Uterus (tissue), 4 donors: ENCODE results near the gene SERAC1. TPM values are rescaled to one million over a fixed set of nuclear protein-coding genes. Genes with fewer than 3 reads are reported as not detected.

ENCODE experiments used
- DNase-seq, 2 donors: peaks; one replicate each; pipeline ENCODE4 v3.0.0-alpha.2; 2019 to 2020
- H3K27ac ChIP-seq, 2 donors: fragments of 200-600 bp; sonication (generic); 1 replicate in 1 of 2; 2 replicates in 1 of 2; pipeline ENCODE4 v1.5.1; 2016 to 2018
- H3K27me3 ChIP-seq, 2 donors: fragments of 200-600 bp; sonication (generic); one replicate each; pipeline ENCODE4 v1.5.1; 2018 to 2019; ENCODE audit warnings: control low read depth in 1 of 2
- H3K36me3 ChIP-seq, 2 donors: fragments of 200-600 bp; sonication (generic); one replicate each; pipeline ENCODE4 v1.5.1; 2019; ENCODE audit warnings: control low read depth in 1 of 2
- H3K4me1 ChIP-seq, 2 donors: fragments of 200-600 bp; sonication (generic); one replicate each; pipeline ENCODE4 v1.5.1; 2018 to 2019; ENCODE audit warnings: control low read depth in 1 of 2
- H3K4me3 ChIP-seq, 2 donors: fragments of 200-600 bp; sonication (generic); 1 replicate in 1 of 2; 2 replicates in 1 of 2; pipeline ENCODE4 v1.5.1; 2018 to 2019; ENCODE audit warnings: mild to moderate bottlenecking in 1 of 2
- H3K9me3 ChIP-seq, 2 donors: fragments of 200-600 bp; sonication (generic); one replicate each; pipeline ENCODE4 v1.5.1; 2019; ENCODE audit warnings: control low read depth in 1 of 2
- POLR2A ChIP-seq, 2 donors: fragments of 450-650 bp; IDR thresholded peaks; one replicate each; pipeline ENCODE4 v1.6.1; 2016; ENCODE audit warnings: antibody characterized with exemption in 2 of 2, mild to moderate bottlenecking in 1 of 2, moderate library complexity in 1 of 2
- intact Hi-C: fragments of 100-400 bp; cut with DNase I; formaldehyde crosslinking; loops from one replicate; pipeline ENCODE4 v1.15.1; 2023; ENCODE audit warnings: low total_unique reads
- total RNA-seq, 4 donors: library from RNA; depleted of rRNA in 3 of 4; stranded (reverse); fragments of >200 nt in 3 of 4; gene quantifications; one replicate each; pipeline versions ENCODE4 v1.1.0 to v1.2.4, GENCODE V29; 2014 to 2023
- TF ChIP-seq, protein P1 (sequence below), 4 experiments: fragments of 200-600 bp in 2 of 4; fragments of 450-650 bp in 2 of 4; sonication (generic) in 2 of 4; IDR thresholded peaks; one replicate each; pipeline ENCODE4 v1.5.1; 2016 to 2019; ENCODE audit warnings: antibody characterized with exemption in 4 of 4, mild to moderate bottlenecking in 2 of 4, moderate library complexity in 1 of 4
- donor health status: DM: yes; HTN: yes; CAD: no.

The SERAC1 gene
- total RNA-seq, 4 donors from 2014 or later: 3.3 to 9.7 (median 8.9) TPM

GRCh38 chr6:158081657-158081935, 86.5 kb downstream of the SERAC1 start:
- intact Hi-C loops: no loop called here
- H3K4me3 ChIP-seq: no peak overlapping the region
- DNase-seq: no peak
- no peaks in the 10 kb centered on the region for H3K27me3 ChIP-seq
- H3K36me3 ChIP-seq: no peaks in the 10 kb centered on the region
- H3K27ac ChIP-seq: no peak overlapping the region
- no peaks in the 10 kb centered on the region for H3K4me1 ChIP-seq
- TF ChIP-seq, protein P1, sequence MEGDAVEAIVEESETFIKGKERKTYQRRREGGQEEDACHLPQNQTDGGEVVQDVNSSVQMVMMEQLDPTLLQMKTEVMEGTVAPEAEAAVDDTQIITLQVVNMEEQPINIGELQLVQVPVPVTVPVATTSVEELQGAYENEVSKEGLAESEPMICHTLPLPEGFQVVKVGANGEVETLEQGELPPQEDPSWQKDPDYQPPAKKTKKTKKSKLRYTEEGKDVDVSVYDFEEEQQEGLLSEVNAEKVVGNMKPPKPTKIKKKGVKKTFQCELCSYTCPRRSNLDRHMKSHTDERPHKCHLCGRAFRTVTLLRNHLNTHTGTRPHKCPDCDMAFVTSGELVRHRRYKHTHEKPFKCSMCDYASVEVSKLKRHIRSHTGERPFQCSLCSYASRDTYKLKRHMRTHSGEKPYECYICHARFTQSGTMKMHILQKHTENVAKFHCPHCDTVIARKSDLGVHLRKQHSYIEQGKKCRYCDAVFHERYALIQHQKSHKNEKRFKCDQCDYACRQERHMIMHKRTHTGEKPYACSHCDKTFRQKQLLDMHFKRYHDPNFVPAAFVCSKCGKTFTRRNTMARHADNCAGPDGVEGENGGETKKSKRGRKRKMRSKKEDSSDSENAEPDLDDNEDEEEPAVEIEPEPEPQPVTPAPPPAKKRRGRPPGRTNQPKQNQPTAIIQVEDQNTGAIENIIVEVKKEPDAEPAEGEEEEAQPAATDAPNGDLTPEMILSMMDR (IDR thresholded peaks at IDR 0.05): no peak
- TF ChIP-seq POLR2A (IDR thresholded peaks at IDR 0.05): no peak
- no peaks in the 10 kb centered on the region for H3K9me3 ChIP-seq

DNA sequence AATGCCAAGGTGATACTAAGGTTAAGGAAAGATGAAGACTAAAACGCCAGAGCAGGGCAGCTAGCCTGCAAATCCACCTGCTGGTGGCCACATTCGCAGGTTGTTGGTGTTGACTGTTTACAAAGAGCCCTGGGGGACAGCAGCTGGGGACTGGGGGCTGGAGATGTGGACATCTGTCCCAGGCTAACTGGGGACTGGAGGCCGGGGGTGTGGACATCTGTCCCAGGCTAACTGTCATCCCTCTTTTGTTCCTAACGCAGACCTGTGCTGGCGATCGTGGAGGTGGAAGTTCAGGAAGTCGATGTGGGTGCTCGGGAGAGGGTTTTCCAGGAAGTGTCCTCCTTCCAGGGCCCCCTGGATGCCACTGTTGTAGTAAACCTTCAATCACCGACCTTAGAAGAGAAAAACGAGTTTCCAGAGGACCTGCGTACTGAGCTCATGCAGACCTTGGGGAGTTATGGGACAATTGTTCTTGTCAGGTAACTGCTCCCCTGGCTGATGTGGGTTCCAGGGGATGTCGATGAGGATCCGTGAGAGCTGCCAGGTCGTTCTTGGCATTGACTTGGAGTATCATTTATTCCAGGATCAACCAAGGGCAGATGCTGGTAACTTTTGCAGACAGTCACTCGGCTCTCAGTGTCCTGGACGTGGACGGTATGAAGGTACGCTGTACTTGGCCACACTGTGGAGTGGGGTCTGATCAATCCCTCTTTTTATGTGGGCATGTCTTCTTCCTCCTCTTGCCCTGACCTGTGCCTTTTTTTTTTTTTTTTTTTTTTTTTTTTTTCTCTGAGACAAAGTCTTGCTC, 87.0 kb downstream of the SERAC1 start:
- H3K27ac ChIP-seq: no peak overlapping the region
- H3K4me3 ChIP-seq: no peak overlapping the region
- no peak for DNase-seq
- no peaks in the 10 kb centered on the region for H3K9me3 ChIP-seq
- no peaks in the 10 kb centered on the region for H3K4me1 ChIP-seq
- intact Hi-C loops: no loop called here
- no peaks in the 10 kb centered on the region for H3K36me3 ChIP-seq
- TF ChIP-seq, protein P1 (IDR thresholded peaks at IDR 0.05): no peak
- TF ChIP-seq POLR2A (IDR thresholded peaks at IDR 0.05): no peak
- no peaks in the 10 kb centered on the region for H3K27me3 ChIP-seq

- no peak for DNase-seq
- Histone ChIP-seq H3K4me3 (no peak overlapping the region), H3K27me3 (no peaks in the 10 kb centered on the region), H3K9me3 (no peaks in the 10 kb centered on the region), H3K27ac (no peak overlapping the region), H3K36me3 (no peaks in the 10 kb centered on the region), H3K4me1 (no peaks in the 10 kb centered on the region)
- no peak for TF ChIP-seq POLR2A (IDR thresholded peaks at IDR 0.05)
- TF ChIP-seq, protein P1 (IDR thresholded peaks at IDR 0.05): no peak
- intact Hi-C loops: no loop called here
These were observed 89.7 kb downstream of the SERAC1 start for GRCh38 chr6:158078320-158078719.

DNA sequence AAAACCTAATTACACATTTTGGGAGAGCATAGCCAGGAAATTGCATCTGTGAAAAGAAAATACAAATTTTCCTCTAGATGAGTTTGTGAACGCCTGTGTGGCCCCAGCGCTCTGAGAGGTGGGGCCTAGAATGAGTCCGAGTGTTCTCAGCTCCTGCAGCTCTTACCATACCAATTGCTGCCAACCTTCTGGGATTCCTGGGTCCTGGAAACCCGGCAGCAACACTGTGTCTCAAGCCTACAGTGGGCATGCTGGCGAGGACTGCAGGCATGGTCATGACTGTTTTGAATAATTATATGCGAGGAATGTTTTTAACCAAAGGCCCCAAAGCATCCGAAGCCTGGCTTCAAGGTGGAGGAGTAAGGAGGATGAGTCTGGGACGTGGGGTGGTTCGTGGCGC, 90.4 kb downstream of the SERAC1 start:
- no peak for TF ChIP-seq POLR2A (IDR thresholded peaks at IDR 0.05)
- TF ChIP-seq, protein P1 (IDR thresholded peaks at IDR 0.05): no peak
- no peak overlapping the region for H3K27ac ChIP-seq
- DNase-seq: no peak
- intact Hi-C loops: no loop called here
- no peaks in the 10 kb centered on the region for H3K36me3 ChIP-seq
- H3K4me3 ChIP-seq: no peak overlapping the region
- H3K9me3 ChIP-seq: no peaks in the 10 kb centered on the region
- no peaks in the 10 kb centered on the region for H3K27me3 ChIP-seq
- no peaks in the 10 kb centered on the region for H3K4me1 ChIP-seq

- TF ChIP-seq POLR2A (IDR thresholded peaks at IDR 0.05): no peak
- TF ChIP-seq, protein P1 (IDR thresholded peaks at IDR 0.05): no peak
- Histone ChIP-seq H3K9me3 (no peaks in the 10 kb centered on the region), H3K4me1 (no peaks in the 10 kb centered on the region), H3K36me3 (no peaks in the 10 kb centered on the region), H3K4me3 (no peak overlapping the region), H3K27ac (no peak overlapping the region), H3K27me3 (no peaks in the 10 kb centered on the region)
- intact Hi-C loops: no loop called here
- no peak for DNase-seq
These were observed 91.5 kb downstream of the SERAC1 start for GRCh38 chr6:158076548-158076947.
